ENCODE results near the gene SNX33.
"Not testable (repeated sequence)": the region's sequence is repeated elsewhere in the genome, so short reads cannot be mapped to it uniquely, and the experiment has no call there.

Gene SNX33

GRCh38 chr15:75703440-75704262 lies 55.9 kb downstream of the SNX33 start:
- H3K4me1 ChIP-seq (ENCODE audit: insufficient read depth, low read length); H3K9me3 ChIP-seq (ENCODE audit: control insufficient read depth, insufficient read depth, low read length); H3K9ac ChIP-seq (ENCODE audit: low read depth, low read length); H3K36me3 ChIP-seq (ENCODE audit: insufficient read depth, low read length): not testable (repeated sequence)

GRCh38 chr15:75704263-75704615 lies 56.5 kb downstream of the SNX33 start:
- Histone ChIP-seq H3K9me3 (ENCODE audit: control insufficient read depth, insufficient read depth, low read length) (no peaks in the 10 kb centered on the region), H3K4me1 (ENCODE audit: insufficient read depth, low read length) (no peaks in the 10 kb centered on the region; the same call in 1 of the 2 replicates), H3K9ac (ENCODE audit: low read depth, low read length) (no peak overlapping the region), H3K36me3 (ENCODE audit: insufficient read depth, low read length) (no peaks in the 10 kb centered on the region)

DNA sequence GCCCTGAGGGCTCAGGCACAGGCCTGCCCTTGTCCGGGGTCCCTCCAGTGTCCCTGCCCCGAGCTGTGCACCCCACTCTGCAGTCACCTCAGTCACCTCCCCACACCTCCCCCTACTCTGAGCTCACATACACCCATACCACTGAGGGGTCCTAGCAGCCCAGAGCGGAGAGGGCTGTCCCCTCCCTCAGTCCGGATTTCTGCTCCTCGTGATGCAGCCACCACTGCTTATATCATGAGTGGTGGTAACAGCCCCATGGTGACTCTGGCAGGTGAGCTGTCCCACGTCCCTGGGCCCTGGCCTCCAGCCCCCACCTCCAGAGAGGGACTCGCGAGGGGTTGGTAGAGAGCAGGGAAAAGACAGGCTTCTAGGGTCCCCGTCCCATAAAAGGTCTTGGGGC lies 56.9 kb downstream of the SNX33 start:
- no peaks in the 10 kb centered on the region for H3K9me3 ChIP-seq (ENCODE audit: control insufficient read depth, insufficient read depth, low read length)
- H3K9ac ChIP-seq (ENCODE audit: low read depth, low read length), result no peak overlapping the region
- H3K36me3 ChIP-seq (ENCODE audit: insufficient read depth, low read length), result no peaks in the 10 kb centered on the region
- no peaks in the 10 kb centered on the region; the same call in 1 of the 2 replicates for H3K4me1 ChIP-seq (ENCODE audit: insufficient read depth, low read length)

DNA sequence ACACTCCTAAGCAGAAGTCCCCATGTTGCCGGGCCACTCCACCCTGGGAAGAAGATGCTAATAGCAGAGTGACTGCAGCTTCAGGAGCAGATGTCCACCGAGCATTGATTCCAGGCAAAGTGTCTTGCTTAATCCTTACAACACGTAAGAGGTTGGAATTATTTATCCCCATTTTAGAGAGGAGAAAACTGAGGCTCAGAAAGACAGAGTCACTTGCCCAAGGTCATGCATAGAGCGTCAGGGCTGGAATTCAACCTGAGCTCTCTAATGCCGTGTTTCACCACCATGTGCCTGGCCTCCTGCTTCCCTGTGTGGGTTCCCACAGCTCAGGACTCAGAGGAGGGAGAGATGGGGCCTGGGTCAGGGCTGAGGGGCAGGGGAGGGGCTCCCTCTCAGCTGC lies 57.7 kb downstream of the SNX33 start:
- not testable (repeated sequence) for H3K9ac ChIP-seq (ENCODE audit: low read depth, low read length); H3K4me1 ChIP-seq (ENCODE audit: insufficient read depth, low read length); H3K9me3 ChIP-seq (ENCODE audit: control insufficient read depth, insufficient read depth, low read length); H3K36me3 ChIP-seq (ENCODE audit: insufficient read depth, low read length)

DNA sequence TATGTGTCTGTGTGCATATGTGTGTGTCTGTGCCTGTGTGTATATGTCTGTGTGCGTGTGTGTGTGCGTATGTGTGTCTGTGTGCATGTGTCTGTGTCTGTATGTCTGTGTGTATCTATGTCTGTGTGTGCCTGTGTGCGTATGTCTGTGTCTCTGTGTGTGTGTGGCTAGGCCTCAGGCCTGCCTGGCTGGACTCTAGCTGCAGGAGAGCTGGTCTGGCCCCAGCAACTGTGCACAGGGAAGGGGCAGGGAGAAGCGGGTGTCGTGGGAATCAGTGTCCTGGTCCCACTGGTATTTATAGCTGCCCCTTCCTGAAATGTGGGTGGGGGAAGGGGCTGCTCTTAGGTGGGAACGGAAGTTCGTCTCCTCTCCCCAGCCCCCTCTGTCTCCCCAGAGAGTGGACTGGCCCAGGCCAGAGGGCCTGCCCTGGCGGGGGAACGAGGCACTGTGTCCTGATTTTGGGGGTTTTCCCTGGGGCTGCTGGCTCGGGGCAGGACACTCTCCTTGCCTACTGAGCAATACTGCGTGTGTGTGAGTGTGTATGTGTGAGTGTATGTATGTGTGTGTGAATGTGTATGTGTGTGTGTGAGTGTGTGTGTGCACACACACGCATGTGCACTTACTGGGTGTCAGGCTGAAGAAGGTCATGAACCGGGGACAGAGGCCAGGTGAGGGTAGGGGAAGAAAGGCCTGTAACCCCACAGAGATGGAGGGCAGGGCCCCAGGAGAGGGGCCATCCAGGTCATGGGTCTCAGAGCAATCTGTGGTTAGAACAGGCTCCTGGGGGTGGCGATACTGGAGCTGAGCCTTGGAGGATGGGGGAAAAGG lies 58.4 kb downstream of the SNX33 start:
- H3K4me1 ChIP-seq (ENCODE audit: insufficient read depth, low read length), result no peaks in the 10 kb centered on the region; the same call in 1 of the 2 replicates
- no peaks in the 10 kb centered on the region for H3K9me3 ChIP-seq (ENCODE audit: control insufficient read depth, insufficient read depth, low read length)
- no peak overlapping the region for H3K9ac ChIP-seq (ENCODE audit: low read depth, low read length)
- H3K36me3 ChIP-seq (ENCODE audit: insufficient read depth, low read length), result no peaks in the 10 kb centered on the region

DNA sequence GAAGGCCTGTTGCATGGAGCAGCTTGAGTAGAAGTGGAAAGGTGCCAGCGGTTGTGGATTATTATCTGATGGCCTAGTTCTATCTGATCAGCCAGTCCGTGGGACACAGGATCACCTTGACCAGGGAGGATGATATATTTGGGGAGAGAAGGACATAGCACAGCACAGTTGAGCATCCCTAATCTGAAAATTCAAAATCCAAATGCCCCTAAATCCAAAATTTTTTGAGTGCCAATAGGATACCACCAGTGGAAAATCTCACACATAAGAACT lies 58.9 kb downstream of the SNX33 start:
- Histone ChIP-seq H3K9me3 (ENCODE audit: control insufficient read depth, insufficient read depth, low read length) (no peaks in the 10 kb centered on the region), H3K9ac (ENCODE audit: low read depth, low read length) (no peak overlapping the region), H3K36me3 (ENCODE audit: insufficient read depth, low read length) (no peaks in the 10 kb centered on the region), H3K4me1 (ENCODE audit: insufficient read depth, low read length) (no peaks in the 10 kb centered on the region; the same call in 1 of the 2 replicates)

DNA sequence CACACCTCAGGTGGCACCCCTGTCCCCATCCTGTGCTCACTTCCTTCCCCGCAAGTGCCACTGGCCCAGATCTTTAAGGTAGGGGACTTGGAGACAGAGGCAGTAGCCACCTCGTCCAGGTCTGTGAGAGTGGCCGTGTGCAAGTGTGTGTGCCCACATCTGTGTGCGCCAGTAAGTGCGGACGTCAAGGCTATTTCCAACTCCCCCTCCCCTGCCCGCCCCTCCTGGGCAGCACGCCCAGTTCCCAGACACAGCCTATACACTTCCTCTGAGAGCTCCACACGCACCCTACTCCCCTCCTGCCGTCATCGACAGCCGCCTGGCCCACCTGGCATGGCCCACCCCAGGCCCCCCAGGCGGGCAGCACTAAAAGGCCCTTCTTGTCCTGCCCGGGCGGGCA lies 61.7 kb downstream of the SNX33 start:
- not testable (repeated sequence) for H3K4me1 ChIP-seq (ENCODE audit: insufficient read depth, low read length); H3K9me3 ChIP-seq (ENCODE audit: control insufficient read depth, insufficient read depth, low read length); H3K36me3 ChIP-seq (ENCODE audit: insufficient read depth, low read length); H3K9ac ChIP-seq (ENCODE audit: low read depth, low read length)

- H3K4me1 ChIP-seq (ENCODE audit: insufficient read depth, low read length); H3K36me3 ChIP-seq (ENCODE audit: insufficient read depth, low read length); H3K9me3 ChIP-seq (ENCODE audit: control insufficient read depth, insufficient read depth, low read length); H3K9ac ChIP-seq (ENCODE audit: low read depth, low read length): not testable (repeated sequence)
These were observed 63.2 kb downstream of the SNX33 start for GRCh38 chr15:75710874-75711273.

GRCh38 chr15:75711495-75711894 lies 63.8 kb downstream of the SNX33 start:
- not testable (repeated sequence) for H3K9ac ChIP-seq (ENCODE audit: low read depth, low read length); H3K36me3 ChIP-seq (ENCODE audit: insufficient read depth, low read length); H3K4me1 ChIP-seq (ENCODE audit: insufficient read depth, low read length); H3K9me3 ChIP-seq (ENCODE audit: control insufficient read depth, insufficient read depth, low read length)

Measured in ES-I3 (cell line).